Fibroblast of skin of right biceps (primary cell): ENCODE results near the gene COL5A1.
"Not testable (repeated sequence)": the region's sequence is repeated elsewhere in the genome, so short reads cannot be mapped to it uniquely, and the experiment has no call there.

Experiments
- DNase-seq: peaks from one replicate; pipeline ENCODE4 v3.0.0-alpha.2; 2013

The COL5A1 gene

GRCh38 chr9:134641990-134642384 is 384 bp downstream of the COL5A1 start:
- DNase-seq = no peak

- DNase-seq = peak; percentile 84
These were observed 980 bp downstream of the COL5A1 start for GRCh38 chr9:134642385-134643181.

DNA sequence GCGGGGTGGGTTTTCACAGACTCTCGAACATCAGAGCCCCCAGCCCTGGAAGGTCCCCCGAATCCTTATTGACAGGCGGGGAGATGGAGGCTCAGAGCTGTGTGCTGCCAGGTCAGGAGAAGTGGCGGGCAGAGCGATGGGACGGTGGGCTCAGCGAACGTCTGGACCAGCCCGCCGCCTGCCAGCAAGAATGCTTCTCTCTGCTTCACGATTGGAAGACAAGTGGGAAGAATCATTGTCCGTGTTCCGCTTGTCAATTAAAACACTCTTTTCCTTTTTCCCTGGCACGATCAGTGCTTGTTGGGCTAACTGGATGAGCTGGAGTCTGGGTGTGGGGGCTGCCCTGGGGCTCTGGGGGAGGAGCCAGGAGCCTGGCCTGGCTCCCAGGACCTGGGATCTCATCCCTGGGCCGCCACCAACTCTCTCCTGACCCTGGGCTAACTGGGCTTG is 1.6 kb downstream of the COL5A1 start:
- DNase-seq = peak; percentile 53

DNA sequence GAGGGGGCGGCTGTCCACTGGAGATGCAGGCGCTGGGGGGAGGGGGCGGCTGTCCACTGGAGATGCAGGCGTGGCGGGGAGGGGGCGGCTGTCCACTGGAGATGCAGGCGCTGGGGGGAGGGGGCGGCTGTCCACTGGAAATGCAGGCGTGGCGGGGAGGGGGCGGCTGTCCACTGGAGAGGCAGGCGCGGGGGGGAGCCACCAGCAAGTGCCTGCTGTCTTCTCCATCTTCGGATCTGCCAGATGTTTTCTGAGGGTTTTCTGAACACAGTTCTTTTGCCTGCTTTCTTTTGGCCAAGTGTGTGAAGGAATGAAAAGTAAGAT is 2.8 kb downstream of the COL5A1 start:
- DNase-seq = not testable (repeated sequence)

DNA sequence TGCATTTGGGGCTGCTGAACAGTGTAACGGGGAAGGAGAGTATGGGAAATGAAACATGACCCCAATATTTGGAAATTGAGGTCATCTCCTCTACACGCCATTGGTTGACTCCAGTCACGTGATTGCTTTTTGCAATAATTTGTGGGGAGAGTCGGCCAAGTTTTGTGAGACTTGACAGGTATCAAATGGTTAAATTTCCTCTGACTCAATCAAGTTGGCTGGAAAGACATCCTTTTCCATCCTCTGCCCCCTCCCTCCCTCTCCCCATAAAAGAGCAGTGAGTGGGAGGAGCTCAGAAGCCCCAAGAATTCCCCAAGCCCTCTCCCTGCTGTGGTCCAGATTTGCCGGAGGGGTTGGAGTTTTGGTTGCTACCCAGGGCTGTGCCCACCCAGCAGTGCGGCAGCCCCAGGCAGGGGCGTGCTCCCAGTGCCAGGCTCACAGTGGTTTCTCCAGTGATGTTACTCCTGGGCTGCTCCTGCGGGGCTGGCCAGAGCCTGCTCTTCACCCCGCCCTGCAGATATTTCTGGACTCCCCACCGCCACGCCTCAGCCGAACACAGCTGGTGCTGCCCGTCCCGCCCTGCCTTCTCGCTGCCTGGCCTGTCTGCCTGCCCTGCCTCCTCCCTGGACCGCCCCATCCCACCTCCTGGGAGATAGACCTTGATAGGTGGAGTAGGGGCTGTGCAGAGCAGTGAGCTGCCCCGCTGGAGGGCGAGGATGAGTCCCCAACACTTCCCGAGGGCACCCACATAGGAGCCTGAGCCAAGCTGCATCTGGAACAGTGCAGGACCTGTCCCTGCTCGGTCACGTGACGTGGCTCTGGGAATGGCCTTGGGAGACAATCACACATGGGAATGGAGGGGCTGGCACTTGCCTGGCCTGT is 3.4 kb downstream of the COL5A1 start:
- DNase-seq = peak; percentile 99

GRCh38 chr9:134645607-134646365 is 4.2 kb downstream of the COL5A1 start:
- no peak for DNase-seq

GRCh38 chr9:134647359-134648080 is 5.9 kb downstream of the COL5A1 start:
- no peak for DNase-seq

GRCh38 chr9:134648701-134649530 is 7.3 kb downstream of the COL5A1 start:
- peak; percentile 86 for DNase-seq

DNA sequence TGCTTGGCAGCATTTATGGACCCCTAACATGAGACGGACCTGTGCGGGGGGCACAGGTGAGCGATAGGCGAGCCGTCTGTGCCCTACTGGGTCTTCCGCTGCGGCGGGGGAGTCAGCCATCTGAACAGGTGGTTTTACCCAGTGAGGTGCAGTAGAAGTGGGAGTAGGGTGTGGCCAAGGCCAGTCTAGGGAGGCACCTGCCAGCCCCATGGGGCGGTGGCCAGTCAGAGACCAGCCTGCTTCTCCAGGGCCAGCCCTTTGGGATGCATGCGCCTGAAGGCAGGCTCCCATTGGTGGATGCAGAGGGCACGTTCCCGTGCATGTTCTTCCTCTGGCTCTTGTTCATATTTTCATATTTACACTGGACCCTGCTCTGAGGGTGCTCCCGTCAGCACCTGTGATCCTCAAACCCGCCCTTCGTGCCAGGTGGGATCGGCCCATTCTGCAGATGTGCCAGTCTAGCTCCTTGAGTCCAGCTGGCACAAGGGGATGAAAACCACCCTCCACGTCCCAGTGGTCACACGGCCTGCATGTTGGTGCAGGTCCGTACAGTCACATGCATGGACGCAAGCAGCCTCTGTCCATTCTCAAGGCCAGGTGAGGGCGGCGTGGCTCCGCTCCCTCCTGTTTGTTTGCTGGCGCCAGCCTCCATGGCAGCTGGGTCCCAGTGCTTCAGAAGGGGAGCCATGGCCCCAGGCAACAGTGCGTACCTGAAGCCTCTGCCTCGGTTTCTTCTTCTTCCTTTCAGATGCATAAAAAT is 9.0 kb downstream of the COL5A1 start:
- DNase-seq = no peak

- no peak for DNase-seq
These were observed 9.8 kb downstream of the COL5A1 start for GRCh38 chr9:134651226-134651905.

DNA sequence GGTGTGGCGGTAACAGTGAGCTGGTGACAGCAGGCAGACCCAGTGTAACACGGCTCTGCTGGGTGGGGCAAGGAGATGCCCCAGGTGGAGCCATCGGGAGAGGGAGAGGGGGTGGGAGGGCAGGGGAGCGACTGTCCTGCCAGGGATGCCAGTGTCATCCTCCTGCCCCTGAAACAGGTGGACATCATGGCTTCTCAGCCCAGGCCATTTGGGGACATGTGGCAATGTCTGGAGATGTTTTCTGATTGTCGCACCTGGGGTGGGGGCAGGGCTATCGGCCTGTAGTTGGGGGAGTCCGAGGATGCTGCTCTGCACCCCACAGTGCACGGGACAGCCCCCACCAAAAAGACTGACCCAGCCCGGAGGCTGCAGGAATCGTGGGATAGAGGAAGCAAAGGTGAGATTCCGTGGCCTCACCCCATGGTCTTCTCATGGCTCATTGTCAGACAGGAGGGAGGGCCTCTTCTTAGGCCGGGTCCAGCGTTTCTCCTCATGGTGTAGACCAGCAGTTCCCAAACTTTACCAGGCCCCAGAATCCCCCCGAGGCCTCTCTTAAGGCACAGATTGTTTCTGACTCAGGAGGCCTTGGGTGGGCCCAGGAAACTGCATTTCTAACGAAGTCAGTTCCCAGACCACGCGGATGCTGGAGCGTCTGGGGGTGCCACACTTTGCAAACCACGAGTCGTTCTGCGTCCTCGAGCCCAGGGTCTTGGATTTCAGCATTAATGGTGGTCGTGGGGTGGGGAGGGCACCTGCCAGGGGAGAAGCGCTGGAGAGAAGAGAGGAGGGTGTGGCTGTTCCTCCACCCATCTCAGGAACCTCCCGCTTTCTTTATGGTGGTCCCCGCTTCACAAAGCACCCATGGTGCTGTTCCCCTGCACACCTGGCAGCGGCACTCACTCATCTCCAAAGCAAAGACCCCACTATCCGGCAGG is 11.0 kb downstream of the COL5A1 start:
- no peak for DNase-seq

DNA sequence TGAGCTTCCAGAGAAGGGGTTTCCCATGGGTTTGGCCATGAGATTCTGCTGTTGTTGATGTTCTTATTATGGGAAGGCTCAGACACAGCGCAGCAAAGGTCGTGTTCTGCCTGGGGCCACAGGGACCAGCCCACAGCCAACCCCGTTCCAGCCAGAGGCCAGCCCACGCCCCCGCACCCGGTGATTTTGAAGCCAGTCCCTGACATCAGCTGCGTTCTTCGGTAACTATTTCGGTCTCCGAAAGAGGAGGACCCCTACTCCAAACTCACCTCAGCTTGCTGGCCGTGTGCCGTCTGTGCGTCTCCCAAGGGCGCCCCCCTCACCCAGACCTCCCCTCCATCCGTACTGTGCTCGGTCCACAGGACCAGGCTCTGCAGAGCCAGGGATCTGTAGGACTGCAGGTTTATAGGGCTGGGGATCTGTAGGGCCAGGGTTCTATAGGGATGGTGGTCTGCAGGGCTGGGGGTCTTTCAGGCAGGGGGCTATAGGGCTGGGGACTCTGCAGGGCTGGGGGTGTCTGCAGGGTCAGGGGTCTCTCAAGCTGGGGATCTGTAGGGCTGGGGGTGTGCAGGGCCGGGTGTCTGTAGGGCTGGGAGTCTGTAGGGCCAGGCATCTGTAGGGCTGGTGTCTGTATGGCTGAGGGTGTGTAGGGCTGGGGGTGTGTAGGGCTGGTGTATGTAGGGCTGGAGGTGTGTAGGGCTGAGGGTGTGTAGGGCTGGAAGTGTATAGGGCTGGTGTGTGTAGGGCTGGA is 11.8 kb downstream of the COL5A1 start:
- DNase-seq = no peak

GRCh38 chr9:134655101-134655500 is 13.5 kb downstream of the COL5A1 start:
- no peak for DNase-seq

DNA sequence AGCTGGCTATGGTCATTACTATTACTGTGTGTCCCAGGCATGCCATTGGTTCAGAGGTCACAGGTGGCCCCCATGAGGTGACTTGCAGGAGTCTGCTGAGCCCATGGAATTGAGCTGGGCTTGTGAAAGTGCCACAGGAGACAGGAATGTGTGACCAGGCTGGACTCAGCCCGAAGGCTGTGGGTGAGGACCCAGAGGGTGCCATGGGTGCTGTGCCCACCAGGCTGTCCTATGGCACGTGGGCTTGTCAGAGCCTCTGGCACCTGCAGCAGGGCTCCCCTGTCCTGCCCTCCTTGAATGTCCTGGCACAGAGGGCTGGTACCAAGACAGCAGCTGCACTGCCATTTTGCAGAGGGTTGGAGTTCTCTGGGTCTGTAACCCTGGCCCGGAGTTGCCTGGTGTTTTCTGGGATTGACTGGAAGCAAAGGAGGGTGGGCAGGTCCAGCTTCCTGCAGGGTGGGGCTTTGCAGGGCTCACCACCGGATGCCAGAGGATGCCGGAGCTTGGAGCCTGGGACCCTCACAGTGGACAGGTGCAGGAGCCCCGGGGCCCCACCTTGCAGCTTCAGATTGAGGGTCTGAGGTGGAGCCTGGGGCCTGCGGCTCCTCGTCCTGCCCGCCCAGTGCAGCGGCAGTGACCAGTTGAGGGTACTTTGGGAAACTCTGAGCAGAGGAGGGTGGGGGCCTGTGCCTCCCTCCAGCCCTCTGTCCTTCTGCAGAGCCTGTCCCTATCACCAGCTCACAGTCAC is 14.2 kb downstream of the COL5A1 start:
- no peak for DNase-seq

DNA sequence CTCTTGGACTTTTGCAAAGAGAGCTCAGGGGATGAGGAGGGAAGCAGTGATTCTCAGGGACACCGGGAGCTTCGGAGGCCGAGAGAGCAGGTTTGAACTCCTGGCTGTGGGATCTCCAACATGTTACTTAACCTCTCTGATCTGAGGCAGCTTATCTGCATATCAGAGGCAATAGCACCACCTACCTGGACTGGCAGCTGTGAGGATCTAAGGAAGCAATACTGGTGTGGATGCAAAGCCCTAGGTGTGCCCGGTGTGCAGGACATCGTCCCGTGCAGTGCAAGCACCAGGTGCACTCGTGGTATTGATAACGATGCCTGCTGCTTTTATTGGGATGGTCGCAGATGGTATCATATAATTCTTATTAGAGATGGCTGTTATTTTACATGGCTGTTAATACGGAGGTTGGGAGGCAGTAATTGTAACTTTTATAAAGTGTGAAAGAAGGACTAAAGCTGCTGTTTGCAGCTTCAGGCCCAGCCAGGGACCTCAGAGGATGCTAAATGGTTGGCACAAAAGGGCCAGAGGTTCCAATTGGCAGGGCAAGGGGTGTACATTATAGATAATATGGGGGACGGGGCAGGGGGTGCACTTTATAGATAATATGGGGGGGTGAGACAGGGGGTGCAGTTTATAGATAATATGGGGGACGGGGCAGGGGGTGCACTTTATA is 14.9 kb downstream of the COL5A1 start:
- DNase-seq = peak; percentile 36

GRCh38 chr9:134657666-134658377 is 16.2 kb downstream of the COL5A1 start:
- DNase-seq = no peak
